CD4-positive, alpha-beta memory T cell (primary cell): Measurements from ENCODE around the gene TMEM256. TPM values are rescaled to one million over a fixed set of nuclear protein-coding genes. Genes with fewer than 3 reads are reported as not detected.

Experiments
- polyA plus RNA-seq, 2 donors: library from polyadenylated mRNA; unstranded; fragments of 300-500 nt; fragmentation: Illumina TruSeq; gene quantifications; one replicate each; pipeline ENCODE4 v1.2.3, GENCODE V29; 2021
- total RNA-seq, 2 experiments: library from RNA; stranded (reverse); gene quantifications; one replicate each; pipeline ENCODE4 v1.2.3, GENCODE V29; 2021

TMEM256 gene
- total and polyA plus RNA-seq, 4 experiments from 2014 or later: 35.4 to 51.1 (median 44.1) TPM

Other genes starting within 250 kb of the TMEM256 start
Only the 30 nearest of the 39 such genes appear.
- gene DVL2, start 169.6 kb downstream of the TMEM256 start, total RNA-seq: 10 to 100 TPM; 75.1 to 76.8 TPM
- 10 to 100 TPM; 22.0 to 23.7 TPM for gene DVL2, start 169.6 kb downstream of the TMEM256 start, polyA plus RNA-seq
- gene PHF23, start 164.6 kb downstream of the TMEM256 start, total RNA-seq: 10 to 100 TPM; 45.8 to 55.8 TPM
- gene PHF23, start 164.6 kb downstream of the TMEM256 start, polyA plus RNA-seq: 10 to 100 TPM; 11.4 to 29.8 TPM
- 100 to 1,000 TPM; 324 to 327 TPM for gene GABARAP, start 161.6 kb downstream of the TMEM256 start, total RNA-seq
- 100 to 1,000 TPM; 741 to 896 TPM for gene GABARAP, start 161.6 kb downstream of the TMEM256 start, polyA plus RNA-seq
- 100 to 1,000 TPM; 145 to 157 TPM for gene CTDNEP1, start 152.4 kb downstream of the TMEM256 start, total RNA-seq
- gene CTDNEP1, start 152.4 kb downstream of the TMEM256 start, polyA plus RNA-seq: 10 to 100 TPM; 42.4 to 59.1 TPM
- 10 to 100 TPM; 29.8 to 30.9 TPM for gene ELP5, start 151.9 kb downstream of the TMEM256 start, total RNA-seq
- gene ELP5, start 151.9 kb downstream of the TMEM256 start, polyA plus RNA-seq: 10 to 100 TPM; 68.0 to 71.3 TPM
- gene CLDN7, start 141.6 kb downstream of the TMEM256 start, total RNA-seq: 1 to 10 TPM in 1 of 2 experiments, under 1 TPM in 1; 0.39 to 1.0 TPM
- gene CLDN7, start 141.6 kb downstream of the TMEM256 start, polyA plus RNA-seq: 1 to 10 TPM; 1.0 to 3.1 TPM
- gene SLC2A4, start 122.4 kb downstream of the TMEM256 start, total RNA-seq: not detected
- gene SLC2A4, start 122.4 kb downstream of the TMEM256 start, polyA plus RNA-seq: not detected
- gene YBX2, start 109.5 kb downstream of the TMEM256 start, total RNA-seq: under 1 TPM; 0.26 to 0.39 TPM
- not detected for gene YBX2, start 109.5 kb downstream of the TMEM256 start, polyA plus RNA-seq
- 100 to 1,000 TPM; 240 to 244 TPM for gene EIF5A, start 96.5 kb downstream of the TMEM256 start, total RNA-seq
- gene EIF5A, start 96.5 kb downstream of the TMEM256 start, polyA plus RNA-seq: 100 to 1,000 TPM; 230 to 850 TPM
- 100 to 1,000 TPM; 127 to 132 TPM for gene GPS2, start 88.7 kb downstream of the TMEM256 start, total RNA-seq
- 100 to 1,000 TPM; 101 to 120 TPM for gene GPS2, start 88.7 kb downstream of the TMEM256 start, polyA plus RNA-seq
- gene NEURL4, start 74.8 kb downstream of the TMEM256 start, total RNA-seq: 10 to 100 TPM; 73.8 to 81.6 TPM
- 1 to 10 TPM in 1 of 2 donors, under 1 TPM in 1; 0.97 to 2.4 TPM for gene NEURL4, start 74.8 kb downstream of the TMEM256 start, polyA plus RNA-seq
- gene ACAP1, start 67.6 kb downstream of the TMEM256 start, total RNA-seq: 100 to 1,000 TPM; 507 to 516 TPM
- gene ACAP1, start 67.6 kb downstream of the TMEM256 start, polyA plus RNA-seq: 100 to 1,000 TPM; 261 to 264 TPM
- gene KCTD11, start 51.9 kb downstream of the TMEM256 start, total RNA-seq: 1 to 10 TPM; 3.5 to 4.3 TPM
- 1 to 10 TPM in 1 of 2 donors, under 1 TPM in 1; 0.33 to 1.8 TPM for gene KCTD11, start 51.9 kb downstream of the TMEM256 start, polyA plus RNA-seq
- gene TMEM95, start 48.9 kb downstream of the TMEM256 start, total RNA-seq: not detected
- gene TMEM95, start 48.9 kb downstream of the TMEM256 start, polyA plus RNA-seq: not detected
- 10 to 100 TPM; 13.8 to 15.9 TPM for gene TNK1, start 23.0 kb downstream of the TMEM256 start, total RNA-seq
- gene TNK1, start 23.0 kb downstream of the TMEM256 start, polyA plus RNA-seq: 1 to 10 TPM; 1.7 to 2.1 TPM
- gene PLSCR3, start 9.6 kb downstream of the TMEM256 start, total RNA-seq: 10 to 100 TPM; 90.3 to 91.9 TPM
- 100 to 1,000 TPM; 174 to 242 TPM for gene PLSCR3, start 9.6 kb downstream of the TMEM256 start, polyA plus RNA-seq
- 1 to 10 TPM; 8.8 to 9.8 TPM for gene NLGN2, start 3.7 kb upstream of the TMEM256 start, total RNA-seq
- under 1 TPM in 1 of 2 donors, not detected in 1; 0.08 TPM for gene NLGN2, start 3.7 kb upstream of the TMEM256 start, polyA plus RNA-seq
- gene SPEM1, start 16.2 kb upstream of the TMEM256 start, total RNA-seq: not detected
- not detected for gene SPEM1, start 16.2 kb upstream of the TMEM256 start, polyA plus RNA-seq
- not detected for gene SPEM2, start 21.5 kb upstream of the TMEM256 start, total RNA-seq
- not detected for gene SPEM2, start 21.5 kb upstream of the TMEM256 start, polyA plus RNA-seq
- not detected for gene SPEM3, start 24.8 kb upstream of the TMEM256 start, total RNA-seq
- not detected for gene SPEM3, start 24.8 kb upstream of the TMEM256 start, polyA plus RNA-seq
- 10 to 100 TPM; 20.8 to 21.8 TPM for gene TMEM102, start 31.3 kb upstream of the TMEM256 start, total RNA-seq
- 10 to 100 TPM; 14.6 to 29.2 TPM for gene TMEM102, start 31.3 kb upstream of the TMEM256 start, polyA plus RNA-seq
- 1 to 10 TPM; 2.7 to 3.3 TPM for gene FGF11, start 35.4 kb upstream of the TMEM256 start, total RNA-seq
- under 1 TPM in 1 of 2 donors, not detected in 1; 0.14 TPM for gene FGF11, start 35.4 kb upstream of the TMEM256 start, polyA plus RNA-seq
- 1 to 10 TPM; 9.1 to 9.5 TPM for gene CHRNB1, start 41.0 kb upstream of the TMEM256 start, total RNA-seq
- gene CHRNB1, start 41.0 kb upstream of the TMEM256 start, polyA plus RNA-seq: 10 to 100 TPM; 24.1 to 29.2 TPM
- gene ZBTB4, start 75.5 kb upstream of the TMEM256 start, total RNA-seq: 10 to 100 TPM; 75.2 to 75.7 TPM
- 10 to 100 TPM in 1 of 2 donors, 1 to 10 TPM in 1; 4.6 to 21.2 TPM for gene ZBTB4, start 75.5 kb upstream of the TMEM256 start, polyA plus RNA-seq
- not detected for gene SLC35G6, start 77.3 kb upstream of the TMEM256 start, total RNA-seq
- gene SLC35G6, start 77.3 kb upstream of the TMEM256 start, polyA plus RNA-seq: not detected
- 100 to 1,000 TPM; 178 to 191 TPM for gene POLR2A, start 80.3 kb upstream of the TMEM256 start, total RNA-seq
- 10 to 100 TPM in 1 of 2 donors, 1 to 10 TPM in 1; 8.6 to 76.2 TPM for gene POLR2A, start 80.3 kb upstream of the TMEM256 start, polyA plus RNA-seq
- 10 to 100 TPM; 45.1 to 52.2 TPM for gene TNFSF12, start 145.0 kb upstream of the TMEM256 start, total RNA-seq
- 10 to 100 TPM; 45.8 to 72.8 TPM for gene TNFSF12, start 145.0 kb upstream of the TMEM256 start, polyA plus RNA-seq
- gene TNFSF13, start 154.7 kb upstream of the TMEM256 start, total RNA-seq: 1 to 10 TPM; 2.9 to 3.8 TPM
- gene TNFSF13, start 154.7 kb upstream of the TMEM256 start, polyA plus RNA-seq: under 1 TPM in 1 of 2 donors, not detected in 1; 0.68 TPM
- 10 to 100 TPM; 37.7 to 40.1 TPM for gene SENP3, start 157.8 kb upstream of the TMEM256 start, total RNA-seq
- gene SENP3, start 157.8 kb upstream of the TMEM256 start, polyA plus RNA-seq: 10 to 100 TPM; 13.1 to 15.5 TPM
- gene CD68, start 175.5 kb upstream of the TMEM256 start, total RNA-seq: 10 to 100 TPM; 19.8 to 20.9 TPM
- gene CD68, start 175.5 kb upstream of the TMEM256 start, polyA plus RNA-seq: under 1 TPM in 1 of 2 donors, not detected in 1; 0.59 TPM